Epithelial cell of proximal tubule (primary cell): Measurements from ENCODE around the gene SCPEP1. TPM values are rescaled to one million over a fixed set of nuclear protein-coding genes. Genes with fewer than 3 reads are reported as not detected.

Source experiments
- DNase-seq: peaks from one replicate; pipeline ENCODE4 v3.0.0-alpha.2; 2011; ENCODE audit warnings: low read depth
- H3K4me3 ChIP-seq: 2 replicates; pipeline ENCODE4 v1.5.1; 2011; ENCODE audit warnings: low read depth, mild to moderate bottlenecking, low read length
- CTCF ChIP-seq: conservative IDR thresholded peaks from 2 replicates; pipeline ENCODE4 v1.5.1; 2012; ENCODE audit warnings: low read depth, mild to moderate bottlenecking, low read length
- total RNA-seq: library from RNA; depleted of rRNA; stranded (reverse); fragments of >200 nt; gene quantifications from 2 replicates; pipeline ENCODE4 v1.2.3, GENCODE V29; 2015

The SCPEP1 gene
- total RNA-seq, 1 donor from 2014 or later = 9.2 TPM

- DNase-seq = no peak
- H3K4me3 ChIP-seq = no peak overlapping the region
- no peak for TF ChIP-seq CTCF
These were observed 68.8 kb downstream of the SCPEP1 start for GRCh38 chr17:57046749-57047148.

- TF ChIP-seq CTCF = no peak
- H3K4me3 ChIP-seq = no peak overlapping the region
- DNase-seq = no peak
These were observed 70.2 kb downstream of the SCPEP1 start for GRCh38 chr17:57048096-57048495.

GRCh38 chr17:57050306-57050705, 72.4 kb downstream of the SCPEP1 start:
- TF ChIP-seq CTCF = no peak
- DNase-seq = no peak
- no peak overlapping the region for H3K4me3 ChIP-seq

- DNase-seq = no peak
These were observed 74.0 kb downstream of the SCPEP1 start for GRCh38 chr17:57051886-57052361.

More at GRCh38 chr17:57051886-57052361, 74.0 kb downstream of the SCPEP1 start:
- no peak overlapping the region for H3K4me3 ChIP-seq
- no peak for TF ChIP-seq CTCF

Other genes starting within 250 kb of the SCPEP1 start
- gene C17orf67, start 144.2 kb upstream of the SCPEP1 start, total RNA-seq = 0.17 and 0.43 TPM in 2 replicates
- 3.3 and 6.8 TPM in 2 replicates for gene DGKE, start 144.0 kb upstream of the SCPEP1 start, total RNA-seq
- gene TRIM25, start 64.1 kb upstream of the SCPEP1 start, total RNA-seq = 51.7 and 58.1 TPM in 2 replicates
- 15.3 and 19.7 TPM in 2 replicates for gene COIL, start 17.1 kb upstream of the SCPEP1 start, total RNA-seq
- 29.8 and 44.2 TPM in 2 replicates for gene AKAP1, start 107.1 kb downstream of the SCPEP1 start, total RNA-seq